Non-pigmented ciliary epithelial cell (primary cell): ENCODE results near the gene PPIP5K2.
"Not testable (repeated sequence)": the region's sequence is repeated elsewhere in the genome, so short reads cannot be mapped to it uniquely, and the experiment has no call there.

Source experiments
- DNase-seq: peaks from one replicate; pipeline ENCODE4 v3.0.0-alpha.2; 2010; ENCODE audit warnings: low read depth

Gene PPIP5K2

DNA sequence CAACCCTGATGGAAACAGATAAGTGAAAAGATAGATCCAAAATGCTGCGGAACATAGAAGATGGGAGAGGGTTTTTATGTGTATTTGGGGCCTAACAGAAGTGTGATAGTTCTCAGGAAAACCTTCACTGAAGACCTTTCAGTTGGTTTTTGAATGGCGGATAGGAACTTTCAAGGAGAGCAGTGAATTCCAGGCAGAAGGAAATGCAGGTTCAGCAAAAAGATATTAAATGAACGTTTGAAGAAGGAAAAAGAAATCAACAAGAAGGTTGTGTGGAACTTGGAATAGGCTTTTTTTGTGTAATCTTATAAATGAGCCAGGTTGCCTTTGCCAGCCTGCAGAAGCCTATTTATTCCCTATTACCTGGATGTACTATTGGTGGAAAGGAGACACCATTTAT, 2.1 kb downstream of the PPIP5K2 start:
- DNase-seq: no peak

DNA sequence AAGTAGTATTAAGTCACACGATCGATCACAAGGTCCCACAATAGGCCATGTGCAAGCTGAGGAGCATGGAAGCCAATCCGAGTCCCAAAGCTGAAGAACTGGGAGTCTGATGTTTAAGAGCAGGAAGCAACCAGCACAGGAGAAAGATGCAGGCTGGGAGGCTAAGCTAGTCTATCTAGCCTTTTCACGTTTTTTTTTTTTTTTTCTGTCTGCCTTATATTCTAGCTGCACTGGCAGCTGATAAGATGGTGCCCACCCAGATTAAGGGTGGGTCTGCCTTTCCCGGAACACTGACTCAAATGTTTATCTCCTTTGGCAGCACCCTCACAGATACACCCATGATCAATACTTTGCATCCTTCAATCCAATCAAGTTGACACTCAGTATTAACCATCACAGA, 6.5 kb downstream of the PPIP5K2 start:
- DNase-seq: no peak

DNA sequence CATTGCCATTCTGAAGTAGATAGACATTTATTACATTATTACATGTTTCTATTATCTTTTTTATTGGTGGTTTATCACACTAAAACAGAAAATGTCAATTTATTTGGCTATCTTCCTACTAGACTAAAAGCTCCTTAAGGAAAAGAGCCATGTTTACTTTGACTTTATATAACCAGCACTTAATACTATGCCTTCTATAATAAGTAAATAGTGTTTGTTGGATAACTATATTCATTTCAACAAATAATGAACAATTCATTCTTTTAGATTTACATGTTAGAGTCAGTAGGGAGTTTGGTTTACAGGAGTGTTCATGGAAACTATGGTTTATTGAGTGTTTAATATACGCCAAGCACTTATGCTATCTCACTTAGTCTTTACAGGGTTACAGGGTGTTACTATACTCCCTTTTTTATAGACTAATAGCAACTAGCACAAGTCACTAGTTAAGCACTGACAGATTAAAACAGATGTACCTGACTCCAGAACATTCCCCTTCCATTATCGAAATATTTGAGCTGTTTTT, 7.3 kb downstream of the PPIP5K2 start:
- DNase-seq: no peak

DNA sequence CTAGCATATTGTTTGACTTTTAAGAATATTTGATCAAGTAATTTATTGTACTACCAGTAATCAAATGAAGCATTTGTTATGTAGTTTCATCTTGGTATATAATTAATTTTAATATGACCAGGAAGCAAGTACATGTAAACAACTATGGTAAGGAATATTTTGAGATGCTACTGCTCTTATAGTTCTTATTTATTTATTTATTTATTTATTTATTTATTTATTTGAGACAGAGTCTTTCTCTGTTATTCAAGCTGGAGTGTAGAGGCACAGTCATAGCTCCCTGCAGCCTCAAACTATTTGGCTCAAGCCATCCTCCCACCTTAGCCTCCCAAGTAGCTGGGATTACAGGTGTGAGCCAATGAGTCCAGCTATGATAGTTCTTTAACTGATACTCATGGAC, 8.1 kb downstream of the PPIP5K2 start:
- no peak for DNase-seq

DNA sequence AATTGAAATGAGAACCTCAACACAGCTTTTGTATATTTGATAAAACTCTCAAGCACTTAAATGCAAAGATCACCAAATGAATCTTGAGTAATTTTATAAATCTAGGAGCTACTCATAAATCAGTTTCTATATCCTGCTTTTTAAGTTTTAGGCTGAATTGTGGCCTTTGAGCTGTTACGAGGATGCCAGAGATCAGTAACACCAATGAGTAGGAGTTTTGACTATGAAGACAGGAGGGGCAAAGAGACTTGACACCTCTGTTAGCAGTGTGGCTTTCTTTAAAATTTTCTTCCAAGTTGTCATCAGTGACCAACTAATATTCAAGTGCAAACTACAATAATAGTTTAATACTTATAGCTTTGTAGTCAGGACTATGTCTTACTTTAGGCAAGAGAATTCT, 12.6 kb downstream of the PPIP5K2 start:
- DNase-seq: no peak

- DNase-seq: no peak
Observed at GRCh38 chr5:103133231-103133630, 13.1 kb downstream of the PPIP5K2 start.

DNA sequence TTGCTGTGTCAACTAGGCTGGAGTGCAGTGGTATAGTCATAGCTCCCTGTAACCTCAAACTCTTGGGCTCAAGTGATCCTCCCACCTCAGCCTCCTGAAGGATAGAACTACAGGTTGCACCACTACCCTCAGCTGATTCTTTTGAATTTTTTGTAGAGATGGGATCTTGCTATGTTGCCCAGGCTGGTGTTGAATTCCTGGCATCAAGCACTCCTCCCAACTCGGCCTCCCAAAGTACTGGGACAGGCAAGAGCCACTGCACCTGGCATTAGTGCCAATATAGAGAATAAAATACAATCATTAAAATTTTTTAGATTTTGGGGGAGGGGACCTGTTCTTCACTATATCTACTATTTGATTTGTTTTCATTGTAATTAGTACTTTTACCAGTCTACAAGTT, 15.4 kb downstream of the PPIP5K2 start:
- no peak for DNase-seq

GRCh38 chr5:103138202-103138690, 18.1 kb downstream of the PPIP5K2 start:
- no peak for DNase-seq

DNA sequence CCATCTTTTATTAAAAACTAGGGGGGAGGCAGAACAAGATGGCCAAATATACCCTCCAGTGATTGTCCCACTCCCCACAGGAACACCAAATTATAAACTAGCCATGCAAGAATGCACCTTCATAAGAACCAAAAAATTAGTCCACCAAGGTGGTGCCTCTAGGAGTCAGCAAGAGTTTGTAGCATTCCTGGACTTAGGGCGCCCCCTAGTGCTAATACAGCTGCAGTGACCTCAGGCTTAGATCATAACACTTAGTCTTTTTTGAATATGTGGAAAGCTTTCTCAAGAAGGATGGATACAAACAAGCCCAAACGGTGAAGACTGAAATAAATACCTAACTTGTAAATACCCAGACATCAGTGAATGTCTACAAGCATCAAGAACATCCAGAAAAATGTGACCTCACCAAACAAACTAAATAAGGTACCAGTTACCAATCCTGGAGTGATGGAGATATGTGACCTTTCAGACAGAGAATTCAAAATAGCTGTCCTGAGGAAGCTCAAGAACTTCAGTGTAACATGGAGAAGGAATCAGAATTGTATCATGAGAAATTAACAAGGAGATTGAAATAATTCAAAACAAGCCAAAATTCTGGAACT, 19.3 kb downstream of the PPIP5K2 start:
- DNase-seq: peak; percentile 15

GRCh38 chr5:103142132-103142531, 22.0 kb downstream of the PPIP5K2 start:
- DNase-seq: not testable (repeated sequence)

- no peak for DNase-seq
Observed at GRCh38 chr5:103145196-103145595, 25.1 kb downstream of the PPIP5K2 start.

GRCh38 chr5:103148213-103148612, 28.1 kb downstream of the PPIP5K2 start:
- DNase-seq: no peak

DNA sequence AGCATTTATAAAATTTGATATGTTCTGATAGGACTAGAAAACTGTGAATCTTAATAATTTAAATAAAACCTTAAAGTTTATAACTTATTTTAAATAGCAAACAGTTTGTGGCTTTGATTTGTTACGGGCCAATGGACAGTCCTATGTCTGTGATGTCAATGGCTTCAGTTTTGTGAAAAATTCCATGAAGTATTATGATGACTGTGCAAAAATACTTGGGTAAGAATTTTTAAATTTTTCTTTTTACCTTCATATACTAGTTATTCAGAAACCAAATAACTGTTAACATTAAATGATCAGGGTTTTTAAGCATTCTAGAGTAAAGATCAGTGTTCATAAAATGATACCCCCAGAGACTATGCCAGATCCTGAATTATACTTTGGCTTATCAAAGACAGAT, 31.1 kb downstream of the PPIP5K2 start:
- no peak for DNase-seq

GRCh38 chr5:103166706-103167105, 46.6 kb downstream of the PPIP5K2 start:
- no peak for DNase-seq

DNA sequence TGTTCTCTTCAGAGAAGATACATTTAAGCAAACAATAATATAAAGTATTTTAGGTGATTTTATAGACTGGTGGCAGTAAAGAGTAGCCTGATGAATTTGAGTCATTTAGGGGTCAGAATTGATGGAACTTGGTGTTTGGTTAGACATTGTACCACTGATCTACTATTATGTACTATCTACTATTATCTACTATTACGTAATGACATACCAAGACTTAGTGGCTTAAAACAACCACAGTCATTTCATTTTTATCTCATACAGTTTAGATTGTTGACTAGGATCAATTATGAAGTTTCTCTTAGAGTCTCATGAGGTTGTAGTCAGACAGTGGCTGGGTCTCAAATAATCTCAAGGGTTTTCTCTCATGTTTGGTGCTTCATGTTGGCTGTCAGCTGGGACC, 54.0 kb downstream of the PPIP5K2 start:
- DNase-seq: no peak

DNA sequence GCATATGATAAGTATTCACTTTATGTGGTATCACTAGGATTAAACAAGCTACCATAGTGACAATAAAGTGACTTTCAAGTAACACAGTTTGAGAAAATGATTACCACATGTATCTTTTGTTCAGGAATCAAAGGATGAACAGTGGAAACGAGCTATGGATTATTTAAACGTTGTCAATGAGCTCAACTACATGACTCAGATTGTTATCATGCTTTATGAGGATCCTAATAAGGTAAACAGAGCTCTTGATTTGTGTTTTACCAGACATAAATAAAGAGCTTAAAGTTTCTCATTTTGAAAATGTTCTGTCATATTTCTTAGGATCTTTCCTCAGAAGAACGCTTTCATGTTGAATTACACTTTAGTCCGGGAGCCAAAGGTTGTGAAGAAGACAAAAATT, 57.4 kb downstream of the PPIP5K2 start:
- DNase-seq: no peak

DNA sequence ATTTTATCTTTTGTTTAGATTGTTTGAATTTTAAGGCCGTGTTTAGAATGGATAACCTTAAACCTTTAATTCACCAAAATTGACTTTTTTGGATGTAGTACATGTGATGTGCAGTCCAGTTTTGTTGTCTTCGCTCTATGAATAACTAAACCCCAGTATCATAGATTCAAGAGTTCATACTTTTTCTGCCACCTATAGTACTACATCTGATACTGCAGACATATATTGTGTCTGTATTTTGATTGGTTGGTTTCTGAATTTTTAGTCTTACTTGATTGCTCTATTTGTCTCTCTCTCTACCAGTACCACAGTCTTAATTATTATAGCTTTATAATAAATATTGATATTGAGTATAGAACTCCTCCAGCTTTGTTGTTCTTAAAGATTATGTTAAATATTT, 58.1 kb downstream of the PPIP5K2 start:
- DNase-seq: no peak

- DNase-seq: no peak
Observed at GRCh38 chr5:103186152-103186551, 66.1 kb downstream of the PPIP5K2 start.

- DNase-seq: no peak
Observed at GRCh38 chr5:103188436-103188835, 68.3 kb downstream of the PPIP5K2 start.

DNA sequence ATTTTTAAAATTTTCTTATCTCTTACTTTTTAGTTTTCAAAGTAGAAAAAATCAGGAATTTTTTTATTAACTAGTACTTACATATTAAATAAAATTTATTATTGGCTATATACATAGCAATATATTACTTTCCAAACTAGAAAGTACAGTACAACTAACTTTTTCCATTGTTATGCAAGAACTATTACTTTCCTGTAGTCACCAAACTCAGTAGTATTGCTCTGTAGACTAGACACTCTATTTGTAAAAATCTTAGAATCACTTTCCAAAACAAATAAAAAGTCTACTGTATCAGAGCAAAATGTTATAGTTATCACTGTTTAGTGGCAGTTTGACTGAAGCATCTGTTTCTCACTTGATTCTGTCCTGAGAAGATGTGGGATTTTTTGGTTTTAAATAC, 83.1 kb downstream of the PPIP5K2 start:
- no peak for DNase-seq

- DNase-seq: not testable (repeated sequence)
Observed at GRCh38 chr5:103204990-103205389, 84.9 kb downstream of the PPIP5K2 start.

- DNase-seq: no peak
Observed at GRCh38 chr5:103205991-103206700, 86.0 kb downstream of the PPIP5K2 start.

GRCh38 chr5:103207011-103207410, 86.9 kb downstream of the PPIP5K2 start:
- no peak for DNase-seq

DNA sequence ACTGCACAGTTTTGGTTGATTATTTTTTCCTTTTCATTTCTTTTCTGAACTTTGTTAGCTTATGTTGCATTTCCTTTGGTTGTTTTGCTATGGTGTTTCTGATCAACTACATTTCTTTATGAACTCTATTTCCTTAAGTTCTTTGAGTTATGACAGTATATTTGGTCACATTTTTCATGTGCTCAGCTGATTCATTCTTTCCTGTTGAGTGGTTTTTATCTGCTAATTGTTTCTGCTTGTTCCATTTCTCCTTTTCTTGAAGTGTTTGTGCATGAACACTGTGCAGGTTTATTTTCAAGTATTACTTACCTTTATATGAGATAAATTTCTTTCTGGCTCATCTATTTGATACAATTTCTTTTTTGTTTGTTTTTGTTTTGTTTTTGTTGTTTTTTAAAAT, 87.6 kb downstream of the PPIP5K2 start:
- no peak for DNase-seq
